ENCODE results near the gene PDE8B.

The PDE8B gene

DNA sequence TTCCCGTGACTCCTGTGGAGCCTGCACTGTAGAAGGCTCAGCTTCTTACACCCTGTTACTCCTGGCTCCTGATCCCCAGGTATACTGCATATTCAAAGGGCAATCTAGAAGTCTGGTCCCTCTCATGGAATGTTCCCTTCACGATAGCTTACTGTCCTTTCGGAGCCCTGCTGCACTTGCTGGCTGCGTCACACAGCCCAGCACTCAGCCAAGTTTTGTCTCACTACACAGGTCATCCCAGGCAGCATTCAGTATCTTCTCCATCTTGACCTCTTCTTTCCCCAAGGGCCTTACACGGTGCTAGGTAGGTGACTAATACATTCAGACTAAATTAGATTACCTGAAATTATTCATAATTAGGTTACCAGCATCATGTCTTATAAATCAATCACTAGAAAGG is 157.9 kb downstream of the PDE8B start:
- TF ChIP-seq, protein P1, sequence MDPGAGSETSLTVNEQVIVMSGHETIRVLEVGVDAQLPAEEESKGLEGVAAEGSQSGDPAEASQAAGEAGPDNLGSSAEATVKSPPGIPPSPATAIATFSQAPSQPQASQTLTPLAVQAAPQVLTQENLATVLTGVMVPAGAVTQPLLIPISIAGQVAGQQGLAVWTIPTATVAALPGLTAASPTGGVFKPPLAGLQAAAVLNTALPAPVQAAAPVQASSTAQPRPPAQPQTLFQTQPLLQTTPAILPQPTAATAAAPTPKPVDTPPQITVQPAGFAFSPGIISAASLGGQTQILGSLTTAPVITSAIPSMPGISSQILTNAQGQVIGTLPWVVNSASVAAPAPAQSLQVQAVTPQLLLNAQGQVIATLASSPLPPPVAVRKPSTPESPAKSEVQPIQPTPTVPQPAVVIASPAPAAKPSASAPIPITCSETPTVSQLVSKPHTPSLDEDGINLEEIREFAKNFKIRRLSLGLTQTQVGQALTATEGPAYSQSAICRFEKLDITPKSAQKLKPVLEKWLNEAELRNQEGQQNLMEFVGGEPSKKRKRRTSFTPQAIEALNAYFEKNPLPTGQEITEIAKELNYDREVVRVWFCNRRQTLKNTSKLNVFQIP (CRISPR knock-in tag; IDR thresholded peaks at IDR 0.05; ENCODE audit: borderline replicate concordance, low read depth), result no peak
- TF ChIP-seq ZNF8 (CRISPR knock-in tag; IDR thresholded peaks at IDR 0.05) (no peak), ISL1 (CRISPR knock-in tag; IDR thresholded peaks at IDR 0.05) (0 out of 2 replicates have a peak, but pooled peaks have one; percentile 55)
- TF ChIP-seq, protein P2, sequence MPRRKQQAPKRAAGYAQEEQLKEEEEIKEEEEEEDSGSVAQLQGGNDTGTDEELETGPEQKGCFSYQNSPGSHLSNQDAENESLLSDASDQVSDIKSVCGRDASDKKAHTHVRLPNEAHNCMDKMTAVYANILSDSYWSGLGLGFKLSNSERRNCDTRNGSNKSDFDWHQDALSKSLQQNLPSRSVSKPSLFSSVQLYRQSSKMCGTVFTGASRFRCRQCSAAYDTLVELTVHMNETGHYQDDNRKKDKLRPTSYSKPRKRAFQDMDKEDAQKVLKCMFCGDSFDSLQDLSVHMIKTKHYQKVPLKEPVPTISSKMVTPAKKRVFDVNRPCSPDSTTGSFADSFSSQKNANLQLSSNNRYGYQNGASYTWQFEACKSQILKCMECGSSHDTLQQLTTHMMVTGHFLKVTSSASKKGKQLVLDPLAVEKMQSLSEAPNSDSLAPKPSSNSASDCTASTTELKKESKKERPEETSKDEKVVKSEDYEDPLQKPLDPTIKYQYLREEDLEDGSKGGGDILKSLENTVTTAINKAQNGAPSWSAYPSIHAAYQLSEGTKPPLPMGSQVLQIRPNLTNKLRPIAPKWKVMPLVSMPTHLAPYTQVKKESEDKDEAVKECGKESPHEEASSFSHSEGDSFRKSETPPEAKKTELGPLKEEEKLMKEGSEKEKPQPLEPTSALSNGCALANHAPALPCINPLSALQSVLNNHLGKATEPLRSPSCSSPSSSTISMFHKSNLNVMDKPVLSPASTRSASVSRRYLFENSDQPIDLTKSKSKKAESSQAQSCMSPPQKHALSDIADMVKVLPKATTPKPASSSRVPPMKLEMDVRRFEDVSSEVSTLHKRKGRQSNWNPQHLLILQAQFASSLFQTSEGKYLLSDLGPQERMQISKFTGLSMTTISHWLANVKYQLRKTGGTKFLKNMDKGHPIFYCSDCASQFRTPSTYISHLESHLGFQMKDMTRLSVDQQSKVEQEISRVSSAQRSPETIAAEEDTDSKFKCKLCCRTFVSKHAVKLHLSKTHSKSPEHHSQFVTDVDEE (CRISPR knock-in tag; IDR thresholded peaks at IDR 0.05), result no peak
- TF ChIP-seq, protein P3, sequence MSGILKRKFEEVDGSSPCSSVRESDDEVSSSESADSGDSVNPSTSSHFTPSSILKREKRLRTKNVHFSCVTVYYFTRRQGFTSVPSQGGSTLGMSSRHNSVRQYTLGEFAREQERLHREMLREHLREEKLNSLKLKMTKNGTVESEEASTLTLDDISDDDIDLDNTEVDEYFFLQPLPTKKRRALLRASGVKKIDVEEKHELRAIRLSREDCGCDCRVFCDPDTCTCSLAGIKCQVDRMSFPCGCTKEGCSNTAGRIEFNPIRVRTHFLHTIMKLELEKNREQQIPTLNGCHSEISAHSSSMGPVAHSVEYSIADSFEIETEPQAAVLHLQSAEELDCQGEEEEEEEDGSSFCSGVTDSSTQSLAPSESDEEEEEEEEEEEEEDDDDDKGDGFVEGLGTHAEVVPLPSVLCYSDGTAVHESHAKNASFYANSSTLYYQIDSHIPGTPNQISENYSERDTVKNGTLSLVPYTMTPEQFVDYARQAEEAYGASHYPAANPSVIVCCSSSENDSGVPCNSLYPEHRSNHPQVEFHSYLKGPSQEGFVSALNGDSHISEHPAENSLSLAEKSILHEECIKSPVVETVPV (CRISPR knock-in tag; IDR thresholded peaks at IDR 0.05), result no peak
- ATAC-seq, result no peak

DNA sequence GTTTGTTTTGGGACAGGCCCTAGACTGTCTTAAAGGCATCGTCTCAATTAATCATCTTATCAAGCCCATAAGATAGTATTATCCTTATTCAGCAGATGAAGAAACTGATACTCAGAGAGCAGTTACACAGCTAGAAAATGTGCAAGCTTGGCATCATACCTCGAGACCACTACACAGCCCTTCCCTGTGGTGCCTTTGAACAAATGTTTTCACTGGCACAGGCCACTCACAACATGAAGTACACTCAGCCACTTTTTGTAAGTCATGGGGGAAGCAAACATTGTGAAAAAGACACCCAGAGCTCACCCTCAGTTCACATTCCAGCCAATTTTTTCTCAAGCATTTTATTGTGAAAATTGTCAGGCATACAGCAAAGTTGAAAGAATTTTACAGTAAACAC is 159.1 kb downstream of the PDE8B start:
- ATAC-seq, result no peak
- TF ChIP-seq ZFP30 (CRISPR knock-in tag; IDR thresholded peaks at IDR 0.05) (no peak), TCF4 (CRISPR knock-in tag; IDR thresholded peaks at IDR 0.05; ENCODE audit: borderline replicate concordance) (no peak), CSDC2 (CRISPR knock-in tag; IDR thresholded peaks at IDR 0.05) (no peak), RARB (CRISPR knock-in tag; IDR thresholded peaks at IDR 0.05) (no peak), ZC3H10 (CRISPR knock-in tag; IDR thresholded peaks at IDR 0.05) (no peak), SNAI2 (CRISPR knock-in tag; IDR thresholded peaks at IDR 0.05) (no peak), ZNF565 (CRISPR knock-in tag; conservative IDR thresholded peaks at IDR 0.05; ENCODE audit: low read depth) (no peak), PPARA (CRISPR knock-in tag; IDR thresholded peaks at IDR 0.05; ENCODE audit: borderline replicate concordance) (no peak), ZNF8 (CRISPR knock-in tag; IDR thresholded peaks at IDR 0.05) (no peak)
- TF ChIP-seq, protein P1 (CRISPR knock-in tag; IDR thresholded peaks at IDR 0.05; ENCODE audit: borderline replicate concordance, low read depth), result no peak
- TF ChIP-seq, protein P2 (CRISPR knock-in tag; IDR thresholded peaks at IDR 0.05), result no peak

DNA sequence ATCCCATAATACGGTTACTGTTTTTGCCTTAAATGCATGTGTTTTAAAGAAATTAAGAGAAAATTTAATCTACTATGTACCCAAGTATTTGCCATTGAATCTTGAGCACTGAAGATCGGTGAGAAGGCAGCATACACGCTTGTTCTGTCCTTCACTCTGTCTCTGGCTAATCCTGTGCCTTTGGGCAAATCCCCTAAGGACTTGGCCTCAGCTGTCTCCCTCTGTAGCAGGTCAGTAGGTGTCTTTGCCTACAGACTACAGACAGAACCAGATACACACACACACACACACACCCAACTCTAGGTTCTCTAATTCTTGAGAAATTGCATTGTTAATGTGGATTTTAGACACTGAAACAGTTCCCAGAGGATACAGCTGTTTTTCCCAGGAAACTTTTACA is 164.2 kb downstream of the PDE8B start:
- ATAC-seq, result no peak
- TF ChIP-seq, protein P2 (CRISPR knock-in tag; IDR thresholded peaks at IDR 0.05), result no peak
